ENCODE results near the gene NTM. TPM values are rescaled to one million over a fixed set of nuclear protein-coding genes. Genes with fewer than 3 reads are reported as not detected.
"Not testable (repeated sequence)": the region's sequence is repeated elsewhere in the genome, so short reads cannot be mapped to it uniquely, and the experiment has no call there.

The NTM gene
- total RNA-seq, 1 donor from 2014 or later = 92.1 TPM

DNA sequence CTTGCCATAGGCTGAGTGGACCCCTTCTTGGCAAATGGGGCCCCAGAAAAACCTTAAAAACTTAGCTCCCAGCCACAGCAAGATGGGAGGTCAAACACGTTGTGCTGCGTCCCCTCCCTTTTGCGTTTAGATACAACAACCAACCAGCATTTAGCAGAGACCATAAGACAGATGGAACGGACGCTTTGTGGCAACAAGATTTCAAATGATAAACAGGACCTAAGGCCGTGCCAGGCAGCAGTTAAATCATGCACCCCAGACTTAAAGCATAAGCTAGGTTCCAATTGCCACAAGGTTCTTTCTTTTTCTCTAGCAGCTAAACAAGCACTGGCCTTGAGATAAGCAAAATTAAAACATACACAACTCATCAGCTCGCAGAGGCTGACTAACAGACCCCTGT is 39.4 kb upstream of the NTM start:
- DNase-seq (ENCODE audit: low spot score) = no peak
- Mint-ChIP-seq H3K27me3 (ENCODE audit: low read depth) (peaks cover 14% of the 10 kb centered on the region), H3K27ac (ENCODE audit: unreplicated experiment) (no peak overlapping the region), H3K4me1 (ENCODE audit: low read depth) (no peaks in the 10 kb centered on the region), H3K4me3 (ENCODE audit: unreplicated experiment) (no peak overlapping the region), H3K9me3 (ENCODE audit: low read depth) (no peaks in the 10 kb centered on the region), H3K36me3 (ENCODE audit: low read depth) (no peaks in the 10 kb centered on the region)
- TF ChIP-seq, protein P1, sequence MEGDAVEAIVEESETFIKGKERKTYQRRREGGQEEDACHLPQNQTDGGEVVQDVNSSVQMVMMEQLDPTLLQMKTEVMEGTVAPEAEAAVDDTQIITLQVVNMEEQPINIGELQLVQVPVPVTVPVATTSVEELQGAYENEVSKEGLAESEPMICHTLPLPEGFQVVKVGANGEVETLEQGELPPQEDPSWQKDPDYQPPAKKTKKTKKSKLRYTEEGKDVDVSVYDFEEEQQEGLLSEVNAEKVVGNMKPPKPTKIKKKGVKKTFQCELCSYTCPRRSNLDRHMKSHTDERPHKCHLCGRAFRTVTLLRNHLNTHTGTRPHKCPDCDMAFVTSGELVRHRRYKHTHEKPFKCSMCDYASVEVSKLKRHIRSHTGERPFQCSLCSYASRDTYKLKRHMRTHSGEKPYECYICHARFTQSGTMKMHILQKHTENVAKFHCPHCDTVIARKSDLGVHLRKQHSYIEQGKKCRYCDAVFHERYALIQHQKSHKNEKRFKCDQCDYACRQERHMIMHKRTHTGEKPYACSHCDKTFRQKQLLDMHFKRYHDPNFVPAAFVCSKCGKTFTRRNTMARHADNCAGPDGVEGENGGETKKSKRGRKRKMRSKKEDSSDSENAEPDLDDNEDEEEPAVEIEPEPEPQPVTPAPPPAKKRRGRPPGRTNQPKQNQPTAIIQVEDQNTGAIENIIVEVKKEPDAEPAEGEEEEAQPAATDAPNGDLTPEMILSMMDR (IDR thresholded peaks at IDR 0.05) = no peak

DNA sequence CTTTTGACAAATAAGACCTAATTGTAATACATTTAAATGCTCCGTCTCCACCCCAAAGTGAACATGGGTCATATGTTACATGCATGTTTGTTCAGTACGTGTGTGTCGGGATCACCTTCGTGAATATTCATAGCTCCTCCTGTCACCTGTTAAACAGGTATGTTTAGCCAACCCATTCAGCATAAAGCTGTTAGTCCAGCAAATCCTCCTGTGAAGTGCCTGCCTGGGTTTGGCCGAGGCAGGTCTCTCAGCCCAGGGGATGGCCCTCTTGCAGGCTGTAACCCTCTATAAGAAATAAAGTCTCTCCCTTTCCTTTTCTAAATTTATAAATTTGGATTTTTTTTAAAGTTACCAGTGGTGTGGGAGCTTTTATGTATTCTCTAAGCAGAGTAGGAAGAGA is 38.9 kb upstream of the NTM start:
- Mint-ChIP-seq H3K27ac (ENCODE audit: unreplicated experiment) (no peak overlapping the region), H3K9me3 (ENCODE audit: low read depth) (no peaks in the 10 kb centered on the region), H3K4me1 (ENCODE audit: low read depth) (no peaks in the 10 kb centered on the region), H3K4me3 (ENCODE audit: unreplicated experiment) (no peak overlapping the region), H3K27me3 (ENCODE audit: low read depth) (peaks cover 16% of the 10 kb centered on the region), H3K36me3 (ENCODE audit: low read depth) (no peaks in the 10 kb centered on the region)
- no peak for DNase-seq (ENCODE audit: low spot score)
- TF ChIP-seq, protein P1 (IDR thresholded peaks at IDR 0.05) = no peak

DNA sequence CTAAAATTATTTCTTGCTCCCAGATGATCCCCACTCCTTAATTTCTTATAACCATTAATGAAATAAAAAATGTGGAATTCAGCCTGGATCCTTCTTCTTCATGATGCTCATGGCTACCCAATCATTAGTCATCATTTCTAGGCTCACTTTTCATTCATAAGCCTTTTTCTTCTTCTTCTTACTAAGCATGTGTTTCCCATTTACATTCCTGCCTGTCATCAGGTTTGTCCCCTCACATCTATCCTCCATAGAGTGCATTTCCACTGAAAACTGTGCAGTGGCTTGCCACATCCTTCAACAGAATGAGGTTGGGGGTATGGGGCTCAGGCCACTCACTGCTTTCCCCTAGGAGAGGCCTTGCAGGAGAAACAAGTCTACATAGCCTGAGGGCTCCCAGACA is 35.8 kb upstream of the NTM start:
- no peak overlapping the region for H3K27ac Mint-ChIP-seq (ENCODE audit: unreplicated experiment)
- TF ChIP-seq, protein P1 (IDR thresholded peaks at IDR 0.05) = no peak
- H3K4me3 Mint-ChIP-seq (ENCODE audit: unreplicated experiment) = no peak overlapping the region
- DNase-seq (ENCODE audit: low spot score) = no peak
- no peaks in the 10 kb centered on the region for H3K36me3 Mint-ChIP-seq (ENCODE audit: low read depth)
- H3K27me3 Mint-ChIP-seq (ENCODE audit: low read depth) = peaks cover 27% of the 10 kb centered on the region
- no peaks in the 10 kb centered on the region for H3K9me3 Mint-ChIP-seq (ENCODE audit: low read depth)
- H3K4me1 Mint-ChIP-seq (ENCODE audit: low read depth) = no peaks in the 10 kb centered on the region

DNA sequence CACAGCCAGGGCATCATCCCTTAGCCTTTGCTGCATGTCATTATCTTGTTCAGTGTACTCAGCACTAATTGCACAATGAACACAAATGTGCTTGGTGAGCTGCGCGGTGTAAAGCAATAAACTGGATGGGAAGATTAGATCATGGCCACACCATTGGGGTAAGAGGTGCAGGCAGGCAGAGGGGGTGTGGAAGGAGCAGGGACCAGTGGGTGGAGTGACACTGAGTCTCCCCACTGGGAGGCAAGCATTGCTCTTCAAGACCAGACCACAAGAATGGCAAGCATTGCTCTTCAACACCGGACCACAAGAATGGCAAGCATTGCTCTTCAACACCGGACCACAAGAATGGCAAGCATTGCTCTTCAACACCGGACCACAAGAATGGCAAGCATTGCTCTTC is 28.5 kb upstream of the NTM start:
- not testable (repeated sequence) for H3K4me3 Mint-ChIP-seq (ENCODE audit: unreplicated experiment); H3K9me3 Mint-ChIP-seq (ENCODE audit: low read depth); DNase-seq (ENCODE audit: low spot score); H3K36me3 Mint-ChIP-seq (ENCODE audit: low read depth); H3K4me1 Mint-ChIP-seq (ENCODE audit: low read depth); H3K27ac Mint-ChIP-seq (ENCODE audit: unreplicated experiment)
- H3K27me3 Mint-ChIP-seq (ENCODE audit: low read depth) = peaks cover 13% of the 10 kb centered on the region

DNA sequence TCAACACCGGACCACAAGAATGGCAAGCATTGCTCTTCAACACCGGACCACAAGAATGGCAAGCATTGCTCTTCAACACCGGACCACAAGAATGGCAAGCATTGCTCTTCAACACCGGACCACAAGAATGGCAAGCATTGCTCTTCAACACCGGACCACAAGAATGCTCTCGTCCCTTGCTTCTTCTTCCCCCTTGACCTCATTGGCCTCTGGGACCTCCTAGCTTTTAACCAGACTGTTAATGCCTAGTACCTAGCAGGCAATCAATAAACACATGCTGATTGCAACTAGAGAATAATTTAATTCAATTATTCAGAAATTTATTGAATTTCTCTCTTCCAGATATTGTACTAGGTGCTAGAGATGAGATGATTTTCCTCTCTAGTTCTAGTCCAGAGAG is 28.0 kb upstream of the NTM start:
- H3K36me3 Mint-ChIP-seq (ENCODE audit: low read depth); H3K9me3 Mint-ChIP-seq (ENCODE audit: low read depth); H3K4me1 Mint-ChIP-seq (ENCODE audit: low read depth); H3K27ac Mint-ChIP-seq (ENCODE audit: unreplicated experiment); H3K4me3 Mint-ChIP-seq (ENCODE audit: unreplicated experiment); DNase-seq (ENCODE audit: low spot score): not testable (repeated sequence)
- peaks cover 12% of the 10 kb centered on the region for H3K27me3 Mint-ChIP-seq (ENCODE audit: low read depth)

DNA sequence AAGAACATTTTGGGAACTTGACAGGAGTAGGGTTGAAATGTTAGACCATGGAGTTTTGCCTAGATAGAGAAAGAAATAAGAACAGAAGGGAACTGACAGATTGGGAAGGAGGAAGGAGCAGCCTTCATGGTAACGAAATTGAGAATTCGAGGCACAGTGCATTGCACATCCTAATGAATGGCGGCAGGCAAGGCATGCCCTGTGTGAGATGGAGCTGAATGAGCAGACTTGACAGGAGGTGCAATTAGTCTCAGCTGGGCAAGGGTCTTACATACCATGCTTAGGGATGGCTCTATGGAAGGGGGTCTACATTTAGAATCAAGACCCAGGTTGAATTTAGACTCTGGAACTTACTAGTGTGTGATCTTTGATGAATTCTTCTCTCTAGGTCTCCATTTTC is 25.0 kb upstream of the NTM start:
- H3K4me3 Mint-ChIP-seq (ENCODE audit: unreplicated experiment) = no peak overlapping the region
- H3K4me1 Mint-ChIP-seq (ENCODE audit: low read depth) = no peaks in the 10 kb centered on the region
- no peak for DNase-seq (ENCODE audit: low spot score)
- H3K27ac Mint-ChIP-seq (ENCODE audit: unreplicated experiment) = no peak overlapping the region
- TF ChIP-seq, protein P1 (IDR thresholded peaks at IDR 0.05) = no peak
- no peaks in the 10 kb centered on the region for H3K36me3 Mint-ChIP-seq (ENCODE audit: low read depth)
- H3K9me3 Mint-ChIP-seq (ENCODE audit: low read depth) = no peaks in the 10 kb centered on the region
- H3K27me3 Mint-ChIP-seq (ENCODE audit: low read depth) = peaks cover 8% of the 10 kb centered on the region
